ENCODE data around the gene LIMK2. TPM values are rescaled to one million over a fixed set of nuclear protein-coding genes. Genes with fewer than 3 reads are reported as not detected.

The LIMK2 gene
- total RNA-seq, 1 donor from 2014 or later = 18.4 TPM

DNA sequence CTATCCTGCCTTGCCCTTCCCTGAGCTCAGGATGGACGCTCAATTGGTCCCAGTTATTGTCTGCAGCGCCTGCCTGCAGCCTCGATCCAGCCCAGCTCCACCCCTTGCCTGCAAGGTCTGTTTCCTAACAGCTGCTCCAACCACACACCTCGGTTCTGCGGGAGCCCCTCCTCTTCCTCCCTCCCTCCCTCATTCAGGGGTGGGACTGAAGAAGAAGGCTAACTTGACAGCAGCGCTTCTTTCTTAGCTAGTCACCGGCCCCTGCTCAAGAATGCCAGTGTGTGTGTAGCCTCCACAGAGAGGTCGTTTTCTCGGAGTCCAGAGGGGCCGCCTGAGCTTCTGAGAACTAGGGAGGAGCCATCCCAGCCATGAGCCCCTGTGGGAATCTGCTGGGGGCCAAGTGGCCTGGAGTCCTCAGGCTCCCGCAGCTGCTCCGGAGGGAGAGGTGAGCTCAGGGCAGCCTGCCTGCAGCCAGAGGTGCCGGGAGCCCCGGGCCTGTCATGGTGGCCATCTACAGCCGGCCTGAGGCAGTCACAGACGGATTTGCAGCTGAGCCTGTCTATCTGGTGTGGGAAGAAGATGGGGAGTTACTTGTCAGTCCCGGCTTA lies 36.1 kb downstream of the LIMK2 start:
- no peaks in the 10 kb centered on the region for H3K27me3 ChIP-seq
- H3K4me3 ChIP-seq = peak overlapping the region; percentile 60 to 63
- peak overlapping the region; percentile 48 to 52 for H3K27ac ChIP-seq
- peaks cover 12 to 17% of the 10 kb centered on the region in 2 donors for H3K4me1 ChIP-seq
- no peaks in the 10 kb centered on the region for H3K36me3 ChIP-seq
- DNase-seq (ENCODE audit: low spot score in 2 of 2) = peak; percentile 39 to 87
- no peaks in the 10 kb centered on the region for H3K9me3 ChIP-seq
- intact Hi-C loops (cut with DNase I) = no loop called here
- TF ChIP-seq, protein P1, sequence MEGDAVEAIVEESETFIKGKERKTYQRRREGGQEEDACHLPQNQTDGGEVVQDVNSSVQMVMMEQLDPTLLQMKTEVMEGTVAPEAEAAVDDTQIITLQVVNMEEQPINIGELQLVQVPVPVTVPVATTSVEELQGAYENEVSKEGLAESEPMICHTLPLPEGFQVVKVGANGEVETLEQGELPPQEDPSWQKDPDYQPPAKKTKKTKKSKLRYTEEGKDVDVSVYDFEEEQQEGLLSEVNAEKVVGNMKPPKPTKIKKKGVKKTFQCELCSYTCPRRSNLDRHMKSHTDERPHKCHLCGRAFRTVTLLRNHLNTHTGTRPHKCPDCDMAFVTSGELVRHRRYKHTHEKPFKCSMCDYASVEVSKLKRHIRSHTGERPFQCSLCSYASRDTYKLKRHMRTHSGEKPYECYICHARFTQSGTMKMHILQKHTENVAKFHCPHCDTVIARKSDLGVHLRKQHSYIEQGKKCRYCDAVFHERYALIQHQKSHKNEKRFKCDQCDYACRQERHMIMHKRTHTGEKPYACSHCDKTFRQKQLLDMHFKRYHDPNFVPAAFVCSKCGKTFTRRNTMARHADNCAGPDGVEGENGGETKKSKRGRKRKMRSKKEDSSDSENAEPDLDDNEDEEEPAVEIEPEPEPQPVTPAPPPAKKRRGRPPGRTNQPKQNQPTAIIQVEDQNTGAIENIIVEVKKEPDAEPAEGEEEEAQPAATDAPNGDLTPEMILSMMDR (IDR thresholded peaks at IDR 0.05) = no peak

DNA sequence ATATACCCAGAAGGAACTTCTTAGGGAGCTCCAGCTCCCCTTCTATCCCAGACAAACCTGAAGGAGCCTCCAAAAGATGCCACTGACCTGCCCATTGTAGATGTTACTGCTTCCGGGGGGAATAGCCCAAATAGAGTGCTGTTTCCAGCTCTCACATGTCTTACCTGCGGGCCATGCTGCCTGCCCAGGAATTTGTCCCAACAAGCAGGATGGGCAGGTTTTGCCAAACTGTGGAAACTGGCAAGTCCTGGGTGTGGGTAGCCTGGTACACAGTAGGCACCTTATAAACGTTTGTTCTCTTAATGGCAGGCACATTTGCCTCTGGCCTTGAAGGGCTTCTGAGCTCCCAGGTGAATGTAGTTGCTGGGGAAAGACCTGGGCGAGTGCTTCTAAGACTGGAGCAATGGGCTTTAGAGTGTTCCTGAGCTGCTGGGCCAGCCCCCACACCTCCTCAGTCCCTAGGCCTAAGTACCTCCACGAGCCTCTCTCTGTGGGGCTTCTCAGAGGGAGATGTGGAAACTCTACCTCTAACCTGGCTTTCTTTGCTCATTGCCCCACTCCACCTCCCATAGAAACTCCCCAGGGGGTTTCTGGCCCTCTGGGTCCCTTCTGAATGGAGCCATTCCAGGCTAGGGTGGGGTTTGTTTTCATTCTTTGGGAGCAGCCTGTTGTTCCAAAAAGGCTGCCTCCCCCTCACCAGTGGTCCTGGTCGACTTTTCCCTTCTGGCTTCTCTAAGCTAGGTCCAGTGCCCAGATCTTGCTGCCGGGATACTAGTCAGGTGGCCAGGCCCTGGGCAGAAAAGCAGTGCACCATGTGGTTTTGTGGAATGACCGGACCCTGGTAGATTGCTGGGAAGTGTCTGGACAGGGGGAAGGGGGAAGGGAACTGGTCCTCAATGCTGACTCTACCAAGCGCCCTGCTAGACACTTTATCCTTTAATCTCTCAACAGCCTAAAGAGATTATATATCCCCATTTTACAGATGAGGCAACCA lies 37.2 kb downstream of the LIMK2 start:
- no peak for DNase-seq (ENCODE audit: low spot score in 2 of 2)
- no peaks in the 10 kb centered on the region for H3K9me3 ChIP-seq
- peaks cover 12 to 14% of the 10 kb centered on the region in 2 donors for H3K4me1 ChIP-seq
- TF ChIP-seq, protein P1 (IDR thresholded peaks at IDR 0.05) = no peak
- H3K4me3 ChIP-seq = peak overlapping the region; percentile 60 to 63
- H3K27me3 ChIP-seq = no peaks in the 10 kb centered on the region
- H3K36me3 ChIP-seq = no peaks in the 10 kb centered on the region
- intact Hi-C loops (cut with DNase I) = no loop called here
- peak overlapping the region; percentile 48 to 52 for H3K27ac ChIP-seq

DNA sequence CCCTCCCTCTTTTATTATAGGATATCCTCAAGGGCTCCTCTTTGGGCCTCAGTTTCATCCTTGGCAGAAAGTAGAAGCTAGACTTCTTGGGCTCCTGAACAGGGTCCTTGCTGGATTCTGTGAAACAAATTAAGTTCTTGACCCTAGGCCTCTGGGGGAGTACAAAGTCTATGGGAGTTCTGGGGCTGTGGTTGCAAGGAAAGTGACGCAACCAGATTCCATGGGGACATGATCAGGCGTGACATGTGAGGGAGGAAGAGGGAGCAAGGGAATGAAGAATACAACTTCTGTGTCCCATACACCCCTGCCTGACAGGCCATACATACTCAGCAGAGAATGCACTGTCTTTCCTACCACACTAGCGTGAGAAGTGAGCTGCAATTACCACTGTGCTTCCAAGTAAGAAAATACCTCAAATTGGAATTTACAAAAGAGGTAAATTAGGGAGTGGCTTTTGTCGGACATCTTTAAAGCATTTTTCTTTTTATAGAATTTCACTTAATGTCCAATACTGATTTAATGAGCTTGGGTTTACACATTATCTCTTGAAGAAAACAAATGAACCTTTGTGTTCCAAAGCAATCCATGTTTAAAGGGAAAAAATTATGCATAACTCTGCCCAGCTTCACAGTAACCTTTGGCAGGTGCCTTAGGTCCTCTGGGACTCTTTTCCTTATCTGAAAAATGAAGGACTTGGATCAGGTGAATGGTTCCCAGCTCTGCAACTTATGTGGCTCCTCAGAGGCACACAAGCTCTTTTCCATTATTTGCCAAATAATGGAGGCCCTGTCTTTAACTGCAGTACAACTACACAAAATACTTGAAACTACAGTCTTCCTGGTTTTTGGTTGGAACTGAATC lies 38.9 kb downstream of the LIMK2 start:
- TF ChIP-seq, protein P1 (IDR thresholded peaks at IDR 0.05) = no peak
- no peak for DNase-seq (ENCODE audit: low spot score in 2 of 2)
- no peaks in the 10 kb centered on the region for H3K9me3 ChIP-seq
- no peak overlapping the region for H3K4me3 ChIP-seq
- H3K4me1 ChIP-seq = peaks cover 4 to 6% of the 10 kb centered on the region in 2 donors
- H3K27me3 ChIP-seq = no peaks in the 10 kb centered on the region
- no peaks in the 10 kb centered on the region for H3K36me3 ChIP-seq
- intact Hi-C loops (cut with DNase I) = no loop called here
- peak overlapping the region; percentile 4 to 48 for H3K27ac ChIP-seq

DNA sequence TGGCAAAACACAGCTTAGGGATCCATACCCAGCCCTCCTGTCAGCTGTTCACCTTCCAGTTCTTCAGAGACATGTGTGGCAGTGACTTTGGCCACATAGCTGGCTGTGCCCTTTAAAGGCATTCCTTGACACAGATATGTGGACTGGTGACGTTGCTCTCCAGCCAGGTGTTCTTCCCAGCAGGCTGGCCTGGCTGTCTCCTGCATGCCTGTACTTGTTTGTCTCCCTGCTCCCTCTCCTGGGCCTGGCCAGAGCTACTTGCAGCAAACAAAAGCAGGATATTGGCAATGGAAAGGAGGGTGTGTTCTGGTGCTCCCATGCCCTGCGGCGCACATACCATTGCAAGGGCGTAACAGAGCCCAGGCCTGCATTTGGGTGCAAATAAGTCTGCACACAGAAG lies 41.9 kb downstream of the LIMK2 start:
- Histone ChIP-seq H3K27me3 (no peaks in the 10 kb centered on the region), H3K4me1 (peaks cover 2 to 4% of the 10 kb centered on the region in 2 donors), H3K27ac (no peak overlapping the region), H3K36me3 (peaks cover 9 to 10% of the 10 kb centered on the region in 2 donors), H3K9me3 (no peaks in the 10 kb centered on the region), H3K4me3 (no peak overlapping the region)
- no peak for DNase-seq (ENCODE audit: low spot score in 2 of 2)
- TF ChIP-seq, protein P1 (IDR thresholded peaks at IDR 0.05) = no peak
- intact Hi-C loops (cut with DNase I) = no loop called here

DNA sequence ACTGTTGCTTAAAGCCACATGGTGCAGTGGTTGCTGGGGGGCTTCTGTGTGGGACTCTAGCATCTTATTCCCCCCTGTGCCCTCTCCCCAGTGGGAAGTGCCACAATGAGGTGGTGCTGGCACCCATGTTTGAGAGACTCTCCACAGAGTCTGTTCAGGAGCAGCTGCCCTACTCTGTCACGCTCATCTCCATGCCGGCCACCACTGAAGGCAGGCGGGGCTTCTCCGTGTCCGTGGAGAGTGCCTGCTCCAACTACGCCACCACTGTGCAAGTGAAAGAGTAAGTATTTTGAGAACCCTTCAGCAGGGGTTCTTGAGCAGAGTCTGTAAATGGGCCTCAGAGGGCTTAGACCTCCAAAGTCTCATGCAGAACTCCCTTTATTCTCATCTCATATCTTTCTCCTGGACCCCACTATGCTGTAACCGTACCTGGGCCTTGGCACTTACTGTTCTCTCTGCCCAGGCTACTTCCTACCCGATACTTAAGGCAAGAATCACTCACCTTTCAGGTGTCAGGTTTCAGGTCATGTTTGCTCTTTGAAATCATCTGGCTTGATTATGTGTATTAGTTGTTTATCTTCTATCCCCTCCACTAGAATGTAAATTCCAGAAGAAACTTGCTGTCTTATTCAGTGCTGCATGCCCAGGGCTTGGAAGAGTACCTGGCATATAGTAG lies 47.8 kb downstream of the LIMK2 start:
- no peaks in the 10 kb centered on the region for H3K27me3 ChIP-seq
- peaks cover 58 to 60% of the 10 kb centered on the region in 2 donors for H3K36me3 ChIP-seq
- no peak overlapping the region for H3K27ac ChIP-seq
- no peak overlapping the region for H3K4me3 ChIP-seq
- H3K9me3 ChIP-seq = no peaks in the 10 kb centered on the region
- H3K4me1 ChIP-seq = no peaks in the 10 kb centered on the region
- TF ChIP-seq, protein P1 (IDR thresholded peaks at IDR 0.05) = no peak
- intact Hi-C loops (cut with DNase I) = no loop called here
- DNase-seq (ENCODE audit: low spot score in 2 of 2) = no peak

Data from ascending aorta (tissue), 2 donors.